HG02571 (cell line): ENCODE results near the gene DDX51.
"Not testable (repeated sequence)": the region's sequence is repeated elsewhere in the genome, so short reads cannot be mapped to it uniquely, and the experiment has no call there.

ENCODE experiments used
- ATAC-seq: cut with Tn5 transposase; IDR thresholded peaks from one replicate; pipeline ENCODE4 v1.9.1; 2021; ENCODE audit warnings: mild to moderate bottlenecking, moderate library complexity; ENCODE audit not compliant: unreplicated experiment

DDX51 gene

GRCh38 chr12:132154941-132155770, 11.0 kb upstream of the DDX51 start:
- no peak for ATAC-seq

GRCh38 chr12:132154341-132154761, 10.2 kb upstream of the DDX51 start:
- ATAC-seq: no peak

- peak; percentile 65 for ATAC-seq
Observed at GRCh38 chr12:132153501-132154340, 9.6 kb upstream of the DDX51 start.

GRCh38 chr12:132152953-132153352, 8.8 kb upstream of the DDX51 start:
- no peak for ATAC-seq

GRCh38 chr12:132152411-132152821, 8.3 kb upstream of the DDX51 start:
- ATAC-seq: no peak

GRCh38 chr12:132151766-132152410, 7.8 kb upstream of the DDX51 start:
- no peak for ATAC-seq

- ATAC-seq: no peak
Observed at GRCh38 chr12:132151145-132151765, 7.1 kb upstream of the DDX51 start.

- ATAC-seq: no peak
Observed at GRCh38 chr12:132150780-132151144, 6.6 kb upstream of the DDX51 start.

GRCh38 chr12:132149526-132149925, 5.4 kb upstream of the DDX51 start:
- ATAC-seq: not testable (repeated sequence)

GRCh38 chr12:132148368-132149045, 4.4 kb upstream of the DDX51 start:
- ATAC-seq: no peak

GRCh38 chr12:132147423-132148367, 3.6 kb upstream of the DDX51 start:
- no peak for ATAC-seq

- no peak for ATAC-seq
Observed at GRCh38 chr12:132146772-132147422, 2.8 kb upstream of the DDX51 start.

GRCh38 chr12:132146098-132146497, 2.0 kb upstream of the DDX51 start:
- ATAC-seq: no peak

- no peak for ATAC-seq
Observed at GRCh38 chr12:132145334-132145733, 1.2 kb upstream of the DDX51 start.

GRCh38 chr12:132144810-132145168, 670 bp upstream of the DDX51 start:
- no peak for ATAC-seq

- ATAC-seq: peak; percentile 19
Observed at GRCh38 chr12:132143336-132144071, 615 bp downstream of the DDX51 start.

- ATAC-seq: no peak
Observed at GRCh38 chr12:132142679-132143335, 1.3 kb downstream of the DDX51 start.
